HepG2 (cell line): Measurements from ENCODE around the gene SLC50A1. TPM values are rescaled to one million over a fixed set of nuclear protein-coding genes. Genes with fewer than 3 reads are reported as not detected.

Experiments
- BCL6 ChIP-seq: IDR thresholded peaks from 2 replicates; pipeline ENCODE4 v1.6.1; 2016; ENCODE audit warnings: missing genetic modification reagents, missing compliant biosample characterization
- EP300 ChIP-seq, 3 experiments: sonication (generic) in 1 of 3; formaldehyde crosslinking in 1 of 3; IDR thresholded peaks; 2 replicates each; pipeline versions ENCODE4 v1.5.1 to v1.6.1; 2011 to 2020; ENCODE audit warnings: low read depth in 2 of 3, low read length in 2 of 3, borderline replicate concordance in 1 of 3, improper control_type of control experiment in 1 of 3, mild to moderate bottlenecking in 1 of 3, missing genetic modification reagents in 1 of 3, moderate library complexity in 1 of 3
- IRF2 ChIP-seq: IDR thresholded peaks from 2 replicates; pipeline ENCODE4 v1.6.1; 2018; ENCODE audit warnings: missing genetic modification reagents, missing compliant biosample characterization
- KDM5B ChIP-seq: sonication (generic); formaldehyde crosslinking; IDR thresholded peaks from 2 replicates; pipeline ENCODE4 v1.4.0; 2020; ENCODE audit warnings: missing genetic modification reagents, mild to moderate bottlenecking, borderline replicate concordance
- MED13 ChIP-seq: sonication (generic); formaldehyde crosslinking; IDR thresholded peaks from 2 replicates; pipeline ENCODE4 v1.5.0; 2020; ENCODE audit warnings: missing genetic modification reagents
- MTA1 ChIP-seq: sonication (generic); formaldehyde crosslinking; IDR thresholded peaks from 2 replicates; pipeline ENCODE4 v1.4.0; 2020; ENCODE audit warnings: missing genetic modification reagents, mild to moderate bottlenecking, borderline replicate concordance
- NFATC3 ChIP-seq: sonication (generic); formaldehyde crosslinking; IDR thresholded peaks from 2 replicates; pipeline ENCODE4 v1.5.1; 2020; ENCODE audit warnings: mild to moderate bottlenecking, missing genetic modification reagents
- POLR2G ChIP-seq: fragments of 200-400 bp; formaldehyde crosslinking; IDR thresholded peaks from 2 replicates; pipeline ENCODE4 v1.6.1; 2018; ENCODE audit warnings: mild to moderate bottlenecking, low read depth, low read length, moderate library complexity
- PPARG ChIP-seq: conservative IDR thresholded peaks from 2 replicates; pipeline ENCODE4 v1.6.1; 2016; ENCODE audit warnings: missing biosample characterization, missing genetic modification reagents
- THRA ChIP-seq: sonication (generic); formaldehyde crosslinking; IDR thresholded peaks from 2 replicates; pipeline ENCODE4 v1.4.0; 2020; ENCODE audit warnings: missing genetic modification reagents, borderline replicate concordance
- USF2 ChIP-seq, 2 experiments: sonication (generic) in 1 of 2; formaldehyde crosslinking in 1 of 2; IDR thresholded peaks; 2 replicates each; pipeline versions ENCODE4 v1.5.1 to v1.6.1; 2011 to 2020; ENCODE audit warnings: borderline replicate concordance in 1 of 2, low read depth in 1 of 2, low read length in 1 of 2, mild to moderate bottlenecking in 1 of 2, missing genetic modification reagents in 1 of 2, moderate library complexity in 1 of 2
- polyA plus RNA-seq, 8 experiments: library from polyadenylated mRNA; depleted of rRNA in 3 of 8; stranded (reverse) in 7 of 8; unstranded in 1 of 8; fragments of >200 nt; fragmentation: Illumina TruSeq in 4 of 8; extraction: Trizol in 4 of 8; gene quantifications; 2 replicates each; pipeline versions ENCODE4 v1.2.1 to v1.2.3, GENCODE V29; 2011 to 2016; ENCODE audit warnings: low read depth in 4 of 8, missing spikeins in 1 of 8, mixed read lengths in 1 of 8; ENCODE audit not compliant: insufficient read depth in 1 of 8
- total RNA-seq, 5 experiments: library from RNA; depleted of rRNA; stranded (reverse); fragments of >200 nt; fragmentation: Illumina TruSeq; extraction: Trizol; gene quantifications; 2 replicates each; pipeline ENCODE4 v1.2.3, GENCODE V29; 2016; ENCODE audit warnings: low read depth in 1 of 5
- TF ChIP-seq, protein P1 (sequence below): sonication (generic); formaldehyde crosslinking; IDR thresholded peaks from 2 replicates; pipeline ENCODE4 v1.9.0; 2021; ENCODE audit warnings: mild to moderate bottlenecking, missing genetic modification reagents

The SLC50A1 gene
- total and polyA plus RNA-seq, 2 of the 13 experiments (the other 11 are each of a cell fraction or from before 2014, with no cell fraction given): 22.5 to 46.8 TPM

GRCh38 chr1:155172732-155173477 is 37.3 kb downstream of the SLC50A1 start, which contains the start of gene KRTCAP2 (continued):
- TF ChIP-seq USF2 (IDR thresholded peaks at IDR 0.05; ENCODE audit: low read depth, low read length) (no peak), USF2 (CRISPR knock-in tag; IDR thresholded peaks at IDR 0.05; ENCODE audit: borderline replicate concordance) (no peak; the same call in 1 of the 2 replicates), EP300 (IDR thresholded peaks at IDR 0.05; ENCODE audit: low read depth in 2 of 2, low read length in 2 of 2) (peak in 1 of 2 experiments; percentile 37; a peak in 1 of 4 replicates), EP300 (CRISPR knock-in tag; IDR thresholded peaks at IDR 0.05; ENCODE audit: borderline replicate concordance) (0 out of 2 replicates have a peak, but pooled peaks have one; percentile 41), PPARG (0 out of 2 replicates have a peak, but pooled peaks have one; percentile 54), MED13 (peak; percentile 64; the same call in 1 of the 2 replicates), MTA1 (CRISPR knock-in tag) (peak; percentile 31; the same call in 1 of the 2 replicates), NFATC3 (CRISPR knock-in tag) (peak; percentile 72; the same call in 1 of the 2 replicates), IRF2 (CRISPR knock-in tag) (peak; percentile 91), BCL6 (CRISPR knock-in tag) (peak; percentile 44), KDM5B (peak; percentile 85; the same call in 1 of the 2 replicates), THRA (CRISPR knock-in tag) (peak; percentile 91), POLR2G (peak; percentile 91)
- TF ChIP-seq, protein P1, sequence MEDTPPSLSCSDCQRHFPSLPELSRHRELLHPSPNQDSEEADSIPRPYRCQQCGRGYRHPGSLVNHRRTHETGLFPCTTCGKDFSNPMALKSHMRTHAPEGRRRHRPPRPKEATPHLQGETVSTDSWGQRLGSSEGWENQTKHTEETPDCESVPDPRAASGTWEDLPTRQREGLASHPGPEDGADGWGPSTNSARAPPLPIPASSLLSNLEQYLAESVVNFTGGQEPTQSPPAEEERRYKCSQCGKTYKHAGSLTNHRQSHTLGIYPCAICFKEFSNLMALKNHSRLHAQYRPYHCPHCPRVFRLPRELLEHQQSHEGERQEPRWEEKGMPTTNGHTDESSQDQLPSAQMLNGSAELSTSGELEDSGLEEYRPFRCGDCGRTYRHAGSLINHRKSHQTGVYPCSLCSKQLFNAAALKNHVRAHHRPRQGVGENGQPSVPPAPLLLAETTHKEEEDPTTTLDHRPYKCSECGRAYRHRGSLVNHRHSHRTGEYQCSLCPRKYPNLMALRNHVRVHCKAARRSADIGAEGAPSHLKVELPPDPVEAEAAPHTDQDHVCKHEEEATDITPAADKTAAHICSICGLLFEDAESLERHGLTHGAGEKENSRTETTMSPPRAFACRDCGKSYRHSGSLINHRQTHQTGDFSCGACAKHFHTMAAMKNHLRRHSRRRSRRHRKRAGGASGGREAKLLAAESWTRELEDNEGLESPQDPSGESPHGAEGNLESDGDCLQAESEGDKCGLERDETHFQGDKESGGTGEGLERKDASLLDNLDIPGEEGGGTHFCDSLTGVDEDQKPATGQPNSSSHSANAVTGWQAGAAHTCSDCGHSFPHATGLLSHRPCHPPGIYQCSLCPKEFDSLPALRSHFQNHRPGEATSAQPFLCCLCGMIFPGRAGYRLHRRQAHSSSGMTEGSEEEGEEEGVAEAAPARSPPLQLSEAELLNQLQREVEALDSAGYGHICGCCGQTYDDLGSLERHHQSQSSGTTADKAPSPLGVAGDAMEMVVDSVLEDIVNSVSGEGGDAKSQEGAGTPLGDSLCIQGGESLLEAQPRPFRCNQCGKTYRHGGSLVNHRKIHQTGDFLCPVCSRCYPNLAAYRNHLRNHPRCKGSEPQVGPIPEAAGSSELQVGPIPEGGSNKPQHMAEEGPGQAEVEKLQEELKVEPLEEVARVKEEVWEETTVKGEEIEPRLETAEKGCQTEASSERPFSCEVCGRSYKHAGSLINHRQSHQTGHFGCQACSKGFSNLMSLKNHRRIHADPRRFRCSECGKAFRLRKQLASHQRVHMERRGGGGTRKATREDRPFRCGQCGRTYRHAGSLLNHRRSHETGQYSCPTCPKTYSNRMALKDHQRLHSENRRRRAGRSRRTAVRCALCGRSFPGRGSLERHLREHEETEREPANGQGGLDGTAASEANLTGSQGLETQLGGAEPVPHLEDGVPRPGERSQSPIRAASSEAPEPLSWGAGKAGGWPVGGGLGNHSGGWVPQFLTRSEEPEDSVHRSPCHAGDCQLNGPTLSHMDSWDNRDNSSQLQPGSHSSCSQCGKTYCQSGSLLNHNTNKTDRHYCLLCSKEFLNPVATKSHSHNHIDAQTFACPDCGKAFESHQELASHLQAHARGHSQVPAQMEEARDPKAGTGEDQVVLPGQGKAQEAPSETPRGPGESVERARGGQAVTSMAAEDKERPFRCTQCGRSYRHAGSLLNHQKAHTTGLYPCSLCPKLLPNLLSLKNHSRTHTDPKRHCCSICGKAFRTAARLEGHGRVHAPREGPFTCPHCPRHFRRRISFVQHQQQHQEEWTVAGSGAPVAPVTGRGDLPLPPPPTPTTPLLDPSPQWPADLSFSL: peak; percentile 27; the same call in 1 of the 2 replicates
